Loucy (cell line): ENCODE results near the gene MRPL12.

Experiments used
- CTCF ChIP-seq: fragments of 200-600 bp; sonication (generic); conservative IDR thresholded peaks from 2 replicates; pipeline ENCODE4 v1.5.1; 2014; ENCODE audit warnings: mild to moderate bottlenecking, antibody characterized with exemption, low read length
- EZH2phosphoT487 ChIP-seq: fragments of 200-600 bp; IDR thresholded peaks from 2 replicates; pipeline ENCODE4 v1.6.1; 2018; ENCODE audit warnings: antibody characterized with exemption, mild to moderate bottlenecking, moderate library complexity, borderline replicate concordance

DNA sequence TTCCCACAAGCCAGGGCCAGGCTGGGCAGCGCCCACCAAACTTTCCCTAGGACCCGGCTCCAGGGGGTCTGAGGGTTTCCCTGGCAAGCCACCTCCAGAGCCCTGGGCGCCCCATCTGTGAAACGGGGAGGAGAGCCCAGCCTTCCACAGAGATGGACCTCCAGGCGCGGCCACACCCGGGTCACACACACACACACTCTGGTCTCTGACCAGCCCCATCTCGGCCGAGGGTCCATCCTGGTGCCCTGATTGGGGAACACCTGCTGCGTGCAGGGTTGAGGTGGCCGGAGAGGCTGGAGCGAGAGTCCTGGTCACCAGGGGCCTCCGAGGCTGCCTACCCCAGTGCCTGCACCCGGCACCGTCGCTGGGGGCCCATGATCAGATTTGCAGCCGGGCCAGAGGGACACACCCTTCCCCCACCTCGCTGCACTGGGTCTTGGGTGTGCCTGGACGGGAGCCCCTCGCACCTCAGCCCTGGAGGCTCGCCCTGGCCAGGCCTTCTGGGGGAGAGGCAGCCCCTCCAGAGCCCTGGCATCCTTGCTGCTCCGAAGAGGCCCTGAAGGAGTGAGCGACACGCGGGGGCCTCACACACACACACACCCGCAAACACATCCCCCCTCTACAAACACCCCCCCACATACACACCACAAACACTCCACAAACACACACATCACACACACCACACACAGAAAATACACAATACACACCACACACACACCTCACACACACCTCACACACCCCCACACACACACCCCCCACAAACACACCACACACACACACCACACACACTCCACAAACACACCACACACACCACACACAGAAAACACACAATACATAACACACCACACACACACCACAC lies 38.7 kb downstream of the MRPL12 start:
- TF ChIP-seq CTCF, result no peak
- no peak for TF ChIP-seq EZH2phosphoT487
